ENCODE data around the gene PTPMT1.

The PTPMT1 gene

DNA sequence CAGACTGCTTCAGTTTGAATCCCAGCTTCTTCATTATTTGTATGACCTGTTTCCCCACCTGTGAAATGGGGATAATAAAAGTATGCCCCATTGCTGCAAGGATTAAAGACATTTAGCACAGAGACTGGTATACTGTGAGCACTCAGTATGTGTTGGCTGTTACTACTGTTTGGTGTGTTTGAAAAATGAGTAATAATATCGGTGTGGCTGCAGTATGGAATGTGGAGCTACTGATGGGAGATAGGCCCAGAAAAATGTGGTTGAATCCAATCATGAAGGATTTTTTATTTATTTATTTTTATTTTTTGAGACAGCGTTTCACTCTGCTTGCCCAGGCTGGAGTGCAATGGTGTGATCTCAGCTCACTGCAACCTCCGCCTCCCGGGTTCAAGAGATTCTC is 37.9 kb downstream of the PTPMT1 start:
- Histone ChIP-seq H3K9me3 (ENCODE audit: control insufficient read depth, low read length) (no peaks in the 10 kb centered on the region), H3K4me1 (peaks cover 12% of the 10 kb centered on the region), H2AFZ (no peak overlapping the region), H3K9ac (no peak overlapping the region), H3K27ac (no peak overlapping the region), H3K4me3 (ENCODE audit: low read depth, low read length) (no peak overlapping the region), H3K27me3 (ENCODE audit: control insufficient read depth, insufficient read depth, low read length) (no peaks in the 10 kb centered on the region), H3K79me2 (no peaks in the 10 kb centered on the region), H3K4me2 (ENCODE audit: low read length) (no peak overlapping the region), H3K36me3 (ENCODE audit: control insufficient read depth, insufficient read depth, low read length) (no peaks in the 10 kb centered on the region)
- TF ChIP-seq, protein P1, sequence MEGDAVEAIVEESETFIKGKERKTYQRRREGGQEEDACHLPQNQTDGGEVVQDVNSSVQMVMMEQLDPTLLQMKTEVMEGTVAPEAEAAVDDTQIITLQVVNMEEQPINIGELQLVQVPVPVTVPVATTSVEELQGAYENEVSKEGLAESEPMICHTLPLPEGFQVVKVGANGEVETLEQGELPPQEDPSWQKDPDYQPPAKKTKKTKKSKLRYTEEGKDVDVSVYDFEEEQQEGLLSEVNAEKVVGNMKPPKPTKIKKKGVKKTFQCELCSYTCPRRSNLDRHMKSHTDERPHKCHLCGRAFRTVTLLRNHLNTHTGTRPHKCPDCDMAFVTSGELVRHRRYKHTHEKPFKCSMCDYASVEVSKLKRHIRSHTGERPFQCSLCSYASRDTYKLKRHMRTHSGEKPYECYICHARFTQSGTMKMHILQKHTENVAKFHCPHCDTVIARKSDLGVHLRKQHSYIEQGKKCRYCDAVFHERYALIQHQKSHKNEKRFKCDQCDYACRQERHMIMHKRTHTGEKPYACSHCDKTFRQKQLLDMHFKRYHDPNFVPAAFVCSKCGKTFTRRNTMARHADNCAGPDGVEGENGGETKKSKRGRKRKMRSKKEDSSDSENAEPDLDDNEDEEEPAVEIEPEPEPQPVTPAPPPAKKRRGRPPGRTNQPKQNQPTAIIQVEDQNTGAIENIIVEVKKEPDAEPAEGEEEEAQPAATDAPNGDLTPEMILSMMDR (IDR thresholded peaks at IDR 0.05): no peak

DNA sequence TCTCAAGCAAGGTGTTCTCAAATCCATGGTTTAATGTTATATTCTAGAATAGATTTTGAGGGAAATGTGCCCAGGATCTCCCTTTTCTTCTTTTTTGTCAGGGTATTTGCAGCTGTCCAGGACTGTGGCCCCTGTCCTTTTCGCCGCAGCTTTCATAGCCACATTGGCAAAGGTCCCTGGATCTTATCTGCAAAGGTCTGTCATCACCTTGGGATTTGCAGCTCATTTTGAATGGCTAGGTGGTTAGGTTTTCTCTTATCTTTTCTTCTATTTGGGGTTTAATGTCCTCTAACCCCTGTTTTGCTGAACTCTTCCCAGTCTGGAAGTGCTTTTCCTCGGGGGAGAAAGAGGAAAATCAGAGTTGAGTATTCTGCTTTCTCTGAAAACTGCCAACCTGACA is 40.5 kb downstream of the PTPMT1 start:
- H3K27ac ChIP-seq: peak overlapping the region; percentile 32

DNA sequence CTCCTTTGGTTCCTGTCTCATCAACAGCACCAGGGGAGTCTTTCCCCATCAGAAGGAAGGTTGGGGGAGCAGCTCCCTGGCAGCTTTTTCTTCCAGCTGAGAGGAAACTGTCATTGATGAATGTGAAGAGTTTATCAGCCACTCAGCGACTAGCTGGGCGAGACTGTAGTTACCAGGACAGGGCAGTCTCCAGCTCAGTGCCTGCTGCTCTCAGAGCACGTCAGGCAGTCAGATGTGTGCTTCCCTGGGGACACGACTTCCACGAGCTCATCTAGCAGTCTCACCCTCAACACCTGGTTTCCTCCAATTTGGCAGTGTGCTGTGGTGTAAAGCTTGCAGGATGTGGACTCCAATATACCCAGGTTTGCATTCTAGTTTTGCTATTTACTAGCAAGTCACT is 41.3 kb downstream of the PTPMT1 start:
- Histone ChIP-seq H3K79me2 (no peaks in the 10 kb centered on the region), H3K9me3 (ENCODE audit: control insufficient read depth, low read length) (no peaks in the 10 kb centered on the region), H3K9ac (no peak overlapping the region), H3K4me3 (ENCODE audit: low read depth, low read length) (no peak overlapping the region), H3K36me3 (ENCODE audit: control insufficient read depth, insufficient read depth, low read length) (no peaks in the 10 kb centered on the region), H3K4me2 (ENCODE audit: low read length) (peak overlapping the region; percentile 42), H3K4me1 (peaks cover 2% of the 10 kb centered on the region), H3K27ac (peak overlapping the region; percentile 32), H2AFZ (no peak overlapping the region), H3K27me3 (ENCODE audit: control insufficient read depth, insufficient read depth, low read length) (no peaks in the 10 kb centered on the region)
- TF ChIP-seq, protein P1 (IDR thresholded peaks at IDR 0.05): no peak

More for the DNA sequence above, 40.5 kb downstream of the PTPMT1 start:
- H2AFZ ChIP-seq: no peak overlapping the region
- H3K27me3 ChIP-seq (ENCODE audit: control insufficient read depth, insufficient read depth, low read length): no peaks in the 10 kb centered on the region
- no peak overlapping the region for H3K4me3 ChIP-seq (ENCODE audit: low read depth, low read length)
- H3K4me2 ChIP-seq (ENCODE audit: low read length): peak overlapping the region; percentile 42
- H3K79me2 ChIP-seq: no peaks in the 10 kb centered on the region
- peaks cover 2% of the 10 kb centered on the region for H3K4me1 ChIP-seq
- TF ChIP-seq, protein P1 (IDR thresholded peaks at IDR 0.05): no peak
- H3K36me3 ChIP-seq (ENCODE audit: control insufficient read depth, insufficient read depth, low read length): no peaks in the 10 kb centered on the region
- H3K9me3 ChIP-seq (ENCODE audit: control insufficient read depth, low read length): no peaks in the 10 kb centered on the region
- H3K9ac ChIP-seq: no peak overlapping the region

DNA sequence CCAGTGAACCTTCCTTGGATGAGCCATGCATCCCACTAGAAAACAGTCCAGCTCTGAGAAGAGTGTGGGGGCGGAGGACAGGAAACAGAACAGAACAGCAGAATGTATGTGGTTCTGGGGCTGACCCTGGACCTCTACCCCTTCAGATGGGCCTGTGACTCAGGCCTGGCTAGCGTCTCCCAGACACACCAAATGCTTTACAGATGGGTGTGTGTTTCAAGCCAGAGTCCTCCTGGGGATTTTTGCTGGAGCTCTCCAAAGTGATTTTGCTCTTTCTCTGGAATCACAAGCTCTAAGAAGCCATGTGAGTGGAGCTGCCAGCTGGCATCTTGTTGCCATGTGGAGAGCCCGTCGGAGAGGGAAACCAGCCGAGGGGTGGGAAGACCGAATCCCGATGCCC is 42.0 kb downstream of the PTPMT1 start:
- no peak overlapping the region for H3K9ac ChIP-seq
- H2AFZ ChIP-seq: no peak overlapping the region
- no peak overlapping the region for H3K4me2 ChIP-seq (ENCODE audit: low read length)
- TF ChIP-seq, protein P1 (IDR thresholded peaks at IDR 0.05): no peak
- no peak overlapping the region for H3K27ac ChIP-seq
- H3K4me1 ChIP-seq: peaks cover 2% of the 10 kb centered on the region
- H3K36me3 ChIP-seq (ENCODE audit: control insufficient read depth, insufficient read depth, low read length): no peaks in the 10 kb centered on the region
- H3K27me3 ChIP-seq (ENCODE audit: control insufficient read depth, insufficient read depth, low read length): no peaks in the 10 kb centered on the region
- H3K9me3 ChIP-seq (ENCODE audit: control insufficient read depth, low read length): no peaks in the 10 kb centered on the region
- H3K4me3 ChIP-seq (ENCODE audit: low read depth, low read length): no peak overlapping the region
- no peaks in the 10 kb centered on the region for H3K79me2 ChIP-seq

DNA sequence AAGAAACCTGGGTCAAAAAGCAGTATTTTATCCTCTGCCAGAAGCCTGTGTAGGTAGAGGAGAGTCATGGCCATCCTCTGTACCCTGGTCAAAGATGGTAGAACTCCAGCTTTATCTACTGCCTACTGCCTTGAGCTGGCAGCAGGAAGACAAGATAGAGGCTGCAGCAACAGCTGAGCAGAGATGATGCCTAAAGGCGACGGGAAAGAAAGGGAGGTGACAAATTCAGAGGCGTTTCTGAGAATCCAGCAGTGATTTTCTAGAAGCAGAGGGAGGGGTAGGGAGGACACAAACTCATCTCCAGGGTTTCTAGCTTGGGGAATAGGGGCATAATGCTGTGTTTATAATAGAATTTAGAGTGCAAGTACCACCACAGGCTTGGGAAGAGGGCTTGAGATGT is 44.3 kb downstream of the PTPMT1 start:
- TF ChIP-seq, protein P1 (IDR thresholded peaks at IDR 0.05): no peak

More for the DNA sequence above, 44.3 kb downstream of the PTPMT1 start:
- Histone ChIP-seq H3K9ac (no peak overlapping the region), H3K4me1 (peaks cover 2% of the 10 kb centered on the region), H3K4me3 (ENCODE audit: low read depth, low read length) (no peak overlapping the region), H3K9me3 (ENCODE audit: control insufficient read depth, low read length) (no peaks in the 10 kb centered on the region), H3K27ac (no peak overlapping the region), H3K36me3 (ENCODE audit: control insufficient read depth, insufficient read depth, low read length) (no peaks in the 10 kb centered on the region), H3K27me3 (ENCODE audit: control insufficient read depth, insufficient read depth, low read length) (no peaks in the 10 kb centered on the region), H3K4me2 (ENCODE audit: low read length) (no peak overlapping the region), H2AFZ (no peak overlapping the region), H3K79me2 (no peaks in the 10 kb centered on the region)

Measured in parathyroid adenoma (tissue), 2 donors.